Thymus (tissue), 11 donors: ENCODE measurements around the gene CSH2. TPM values are rescaled to one million over a fixed set of nuclear protein-coding genes. Genes with fewer than 3 reads are reported as not detected.

Experiments
- DNase-seq, 9 donors: peaks; one replicate each; pipeline ENCODE4 v3.0.0-alpha.2; 2013; ENCODE audit warnings: low spot score in 9 of 9, low read depth in 6 of 9, missing footprints in 1 of 9
- H3K27ac ChIP-seq, 2 donors: one replicate each; pipeline ENCODE4 v1.5.1; 2013; ENCODE audit warnings: control low read depth in 1 of 2, low read depth in 1 of 2, low read length in 1 of 2, mild to moderate bottlenecking in 1 of 2, moderate library complexity in 1 of 2
- H3K27me3 ChIP-seq, 2 donors: one replicate each; pipeline ENCODE4 v1.5.1; 2013; ENCODE audit warnings: low read length in 1 of 2; ENCODE audit not compliant: control insufficient read depth in 2 of 2, insufficient read depth in 1 of 2
- H3K36me3 ChIP-seq, 2 donors: one replicate each; pipeline ENCODE4 v1.5.1; 2013; ENCODE audit warnings: low read length in 1 of 2, mild to moderate bottlenecking in 1 of 2, moderate library complexity in 1 of 2; ENCODE audit not compliant: control insufficient read depth in 2 of 2, insufficient read depth in 2 of 2
- H3K4me1 ChIP-seq, 2 donors: one replicate each; pipeline ENCODE4 v1.5.1; 2013; ENCODE audit warnings: low read length in 2 of 2; ENCODE audit not compliant: control insufficient read depth in 2 of 2, insufficient read depth in 2 of 2
- H3K4me3 ChIP-seq, 2 donors: one replicate each; pipeline ENCODE4 v1.5.1; 2013; ENCODE audit warnings: low read length in 2 of 2, control low read depth in 1 of 2, mild to moderate bottlenecking in 1 of 2
- H3K9me3 ChIP-seq, 2 donors: one replicate each; pipeline ENCODE4 v1.5.1; 2013; ENCODE audit warnings: low read length in 1 of 2, mild to moderate bottlenecking in 1 of 2; ENCODE audit not compliant: control insufficient read depth in 2 of 2, insufficient read depth in 1 of 2
- WGBS: extraction: QIAGEN DNeasy Blood & Tissue Kit; methylation state at CpG from one replicate; pipeline ENCODE4 v1.1.7; 2013; 5-methylcytosine and 5-hydroxymethylcytosine counted together
- polyA plus RNA-seq: library from polyadenylated mRNA; stranded (reverse); fragments of 200-250 nt; gene quantifications from one replicate; pipeline ENCODE4 v1.2.3, GENCODE V29; 2013
- total RNA-seq: library from RNA; stranded (reverse); fragments of 120-200 nt; gene quantifications from one replicate; pipeline ENCODE4 v1.2.4, GENCODE V29; 2013
- donor health status: healthy.

Gene CSH2
- total and polyA plus RNA-seq, 2 donors = 1.0 to 11.2 TPM

DNA sequence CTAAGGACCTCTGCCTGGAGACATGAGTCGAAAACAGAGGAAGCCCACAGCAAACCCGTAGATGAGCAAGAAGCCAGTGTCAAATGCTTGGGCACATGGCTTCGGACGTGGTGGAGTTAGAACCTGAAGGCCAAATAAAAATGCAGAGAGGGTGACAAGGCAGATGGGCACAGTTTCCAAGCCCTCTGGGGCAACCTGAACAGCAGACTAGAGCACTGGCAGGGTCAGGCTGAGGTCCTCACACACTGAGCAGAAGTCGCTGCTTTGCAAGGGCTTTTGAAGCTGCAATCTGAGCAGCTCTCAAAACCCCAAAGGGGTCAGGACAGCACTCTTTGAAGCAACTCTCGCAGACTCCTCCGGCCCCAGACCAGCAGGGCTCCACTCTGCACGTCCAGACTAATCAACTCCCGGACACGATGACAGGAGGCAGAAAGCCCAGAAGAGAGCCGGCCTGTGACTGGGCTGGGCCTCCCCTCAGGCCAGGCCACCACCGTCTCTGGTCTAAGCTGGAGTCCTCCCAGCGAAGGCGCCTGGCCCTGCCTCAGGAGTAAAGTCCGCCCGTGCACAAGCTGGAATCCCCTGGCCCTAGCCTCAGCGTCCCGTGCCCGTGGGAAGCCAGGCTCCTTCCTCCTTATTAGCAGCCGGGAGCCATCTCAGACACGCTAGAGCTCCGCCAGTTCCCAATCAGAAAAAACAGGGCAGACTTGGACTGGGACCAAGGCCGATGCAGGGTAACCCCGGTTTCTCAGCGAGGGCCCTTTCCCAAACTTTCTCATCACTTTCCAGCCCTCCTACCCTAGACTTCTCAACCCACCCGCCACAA lies 31.9 kb downstream of the CSH2 start:
- peak in 1 of 9 donors; percentile 33 for DNase-seq
- peak overlapping the region; percentile 89 for H3K4me3 ChIP-seq
- WGBS = 13% methylated on average over 26 of the region's 26 CpGs
- no peaks in the 10 kb centered on the region for H3K27me3 ChIP-seq
- peaks cover 13 to 19% of the 10 kb centered on the region in 2 donors for H3K36me3 ChIP-seq
- H3K27ac ChIP-seq = peak overlapping the region; percentile 19 to 68
- H3K9me3 ChIP-seq = no peaks in the 10 kb centered on the region
- peaks cover 23 to 48% of the 10 kb centered on the region in 2 donors for H3K4me1 ChIP-seq

DNA sequence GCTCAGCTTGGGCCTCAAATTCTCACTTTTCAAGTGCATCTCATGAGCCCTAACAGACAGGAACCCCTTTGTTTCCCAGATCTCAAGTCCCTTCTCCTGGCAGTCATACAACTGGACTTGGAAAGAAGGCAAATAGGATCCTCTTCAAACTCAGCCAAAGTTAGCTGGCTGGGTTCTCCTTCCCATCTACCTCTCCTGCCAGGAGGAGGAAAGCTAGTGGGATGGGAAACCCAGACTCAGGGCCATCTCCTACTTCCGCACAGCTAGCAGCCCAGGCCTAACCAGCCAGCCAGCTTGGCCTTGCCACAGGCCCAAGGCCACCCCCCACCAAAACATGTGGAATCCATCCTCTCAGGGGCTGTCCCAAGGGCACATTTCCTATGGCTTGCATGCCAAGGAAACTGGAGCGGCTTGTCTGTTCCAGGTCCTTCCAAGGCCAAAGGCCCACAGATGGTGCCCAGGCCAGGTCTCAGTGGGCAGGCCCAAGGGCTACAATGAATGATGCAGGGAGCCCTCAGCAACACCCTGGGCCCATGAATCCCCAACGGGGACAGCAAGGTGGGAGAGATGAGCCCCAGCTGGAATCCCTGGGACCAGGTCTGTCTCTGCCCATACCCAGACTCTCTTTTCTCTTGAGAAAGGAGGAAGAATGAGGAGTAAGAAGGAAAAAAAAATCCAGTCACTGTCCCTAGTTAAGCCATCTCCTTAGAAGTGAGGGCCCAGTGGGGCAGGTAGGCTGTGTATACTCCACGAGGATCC lies 32.7 kb downstream of the CSH2 start:
- H3K4me1 ChIP-seq = peaks cover 23 to 48% of the 10 kb centered on the region in 2 donors

DNA sequence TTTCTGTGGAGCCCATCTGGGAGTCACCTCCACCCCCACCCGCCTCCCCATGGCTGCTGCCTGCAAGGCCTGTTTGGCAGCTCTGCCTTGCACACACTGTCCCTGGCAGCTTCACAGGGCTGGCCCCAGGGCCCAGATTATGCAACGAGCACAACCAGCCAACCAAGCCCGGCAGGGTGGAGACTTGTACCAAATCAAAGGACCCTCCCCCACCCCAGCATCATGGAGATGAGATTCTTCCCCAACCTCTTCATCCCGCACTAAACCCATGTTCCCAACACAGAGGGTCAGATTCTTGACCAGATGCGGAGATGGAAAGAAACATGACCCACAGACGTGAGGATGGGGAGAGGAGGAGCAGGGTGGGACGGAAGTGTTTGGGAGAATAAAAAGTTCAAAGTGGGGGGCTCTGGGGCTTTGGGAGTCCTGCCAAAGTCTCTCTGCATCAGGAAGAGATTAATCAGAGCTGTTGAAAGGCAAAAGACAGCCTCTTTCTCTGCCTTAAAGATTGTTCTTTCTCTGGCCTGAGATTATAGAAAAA lies 34.8 kb downstream of the CSH2 start:
- H3K36me3 ChIP-seq = peaks cover 33 to 47% of the 10 kb centered on the region in 2 donors
- no peaks in the 10 kb centered on the region for H3K27me3 ChIP-seq
- H3K27ac ChIP-seq = peak overlapping the region in 1 of 2 donors; percentile 59
- peaks cover 21 to 54% of the 10 kb centered on the region in 2 donors for H3K4me1 ChIP-seq
- H3K9me3 ChIP-seq = no peaks in the 10 kb centered on the region
- H3K4me3 ChIP-seq = no peak overlapping the region
- no peak for DNase-seq
- 85% methylated on average over 7 of the region's 7 CpGs for WGBS

More for the DNA sequence above, 32.7 kb downstream of the CSH2 start:
- no peaks in the 10 kb centered on the region for H3K27me3 ChIP-seq
- no peak for DNase-seq
- WGBS = 89% methylated on average over 4 of the region's 4 CpGs
- H3K4me3 ChIP-seq = peak overlapping the region; percentile 89
- peak overlapping the region in 1 of 2 donors; percentile 32 for H3K27ac ChIP-seq
- peaks cover 19 to 26% of the 10 kb centered on the region in 2 donors for H3K36me3 ChIP-seq
- no peaks in the 10 kb centered on the region for H3K9me3 ChIP-seq

DNA sequence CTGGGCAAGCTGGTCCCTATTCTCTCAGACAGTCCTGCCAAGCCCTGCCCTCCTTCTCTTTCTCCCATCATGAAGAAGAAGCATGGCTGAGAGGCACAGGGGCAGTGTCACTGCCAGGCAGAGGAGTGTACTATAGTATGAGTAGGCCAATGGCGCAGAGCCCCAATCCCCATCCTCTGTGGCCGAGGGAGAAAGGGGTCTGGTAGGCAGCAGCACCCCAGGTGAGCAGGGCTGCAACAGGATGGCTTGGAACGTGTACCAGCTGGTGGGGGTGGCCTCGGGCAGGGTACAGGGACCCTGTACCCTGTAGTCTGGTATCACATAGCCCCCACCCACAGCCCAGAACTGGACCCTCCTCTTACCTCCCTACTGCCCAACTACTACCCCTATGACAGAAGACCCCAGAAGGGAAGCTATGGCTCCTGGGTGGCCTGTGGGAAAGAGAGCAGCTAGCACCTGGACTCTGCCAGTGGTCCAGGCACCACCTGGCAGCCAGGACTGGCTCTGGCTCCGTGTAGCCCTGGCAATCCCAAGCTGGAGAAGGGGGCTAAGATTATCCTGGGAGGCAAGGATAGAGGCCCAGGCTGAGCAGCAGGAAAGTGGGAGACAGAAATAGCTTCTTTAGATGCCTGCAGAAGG lies 35.4 kb downstream of the CSH2 start:
- Histone ChIP-seq H3K27ac (no peak overlapping the region), H3K36me3 (peaks cover 40 to 53% of the 10 kb centered on the region in 2 donors), H3K4me3 (no peak overlapping the region), H3K4me1 (peaks cover 21 to 48% of the 10 kb centered on the region in 2 donors), H3K9me3 (no peaks in the 10 kb centered on the region), H3K27me3 (no peaks in the 10 kb centered on the region)
- no peak for DNase-seq
- 98% methylated on average over 5 of the region's 5 CpGs for WGBS

DNA sequence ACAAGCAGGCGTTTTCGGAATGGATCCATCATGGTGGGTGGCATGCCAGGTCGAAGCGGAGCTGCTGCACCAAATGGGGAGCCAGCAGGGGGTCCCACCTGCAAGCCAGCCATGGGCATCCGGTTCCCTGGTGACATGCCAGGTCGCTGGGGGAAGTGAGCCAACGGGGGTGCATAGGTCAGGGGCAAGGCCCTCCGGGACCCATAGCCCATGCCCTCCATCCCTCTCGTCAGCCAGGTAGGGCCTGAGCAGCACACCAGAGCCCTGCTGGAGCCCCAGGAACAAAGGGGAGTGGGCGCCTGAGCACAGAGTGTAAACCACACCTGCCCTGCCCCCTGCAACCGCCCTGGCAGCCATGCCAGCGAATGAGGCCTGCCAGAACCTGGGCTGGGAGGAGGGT lies 36.0 kb downstream of the CSH2 start:
- H3K4me1 ChIP-seq = peaks cover 21 to 48% of the 10 kb centered on the region in 2 donors
- no peak overlapping the region for H3K4me3 ChIP-seq
- DNase-seq = no peak
- peaks cover 46 to 59% of the 10 kb centered on the region in 2 donors for H3K36me3 ChIP-seq
- WGBS = 97% methylated on average over 12 of the region's 12 CpGs
- no peaks in the 10 kb centered on the region for H3K27me3 ChIP-seq
- no peaks in the 10 kb centered on the region for H3K9me3 ChIP-seq
- no peak overlapping the region for H3K27ac ChIP-seq

DNA sequence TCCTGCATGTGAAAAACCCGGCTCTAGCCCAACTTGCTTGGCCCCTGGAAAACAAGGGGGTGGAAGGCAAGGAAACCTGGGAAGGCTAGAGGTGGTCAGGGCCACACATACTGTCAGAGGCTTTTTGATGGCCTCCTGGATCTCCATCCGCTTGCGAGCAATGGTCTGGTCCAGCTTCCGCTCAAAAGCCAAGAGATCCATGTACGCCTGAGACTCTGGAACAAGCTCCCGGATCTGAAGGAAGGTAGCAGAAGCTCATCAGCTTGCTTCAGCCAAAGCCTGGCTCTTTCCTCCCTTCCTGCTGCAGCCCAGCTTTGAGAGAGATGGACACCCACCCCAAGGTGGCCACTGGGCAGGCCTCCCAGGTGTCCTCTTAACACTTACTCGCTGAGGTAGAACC lies 36.7 kb downstream of the CSH2 start:
- H3K36me3 ChIP-seq = peaks cover 52 to 66% of the 10 kb centered on the region in 2 donors
- WGBS = over 99% methylated on average over 7 of the region's 7 CpGs
- DNase-seq = no peak

DNA sequence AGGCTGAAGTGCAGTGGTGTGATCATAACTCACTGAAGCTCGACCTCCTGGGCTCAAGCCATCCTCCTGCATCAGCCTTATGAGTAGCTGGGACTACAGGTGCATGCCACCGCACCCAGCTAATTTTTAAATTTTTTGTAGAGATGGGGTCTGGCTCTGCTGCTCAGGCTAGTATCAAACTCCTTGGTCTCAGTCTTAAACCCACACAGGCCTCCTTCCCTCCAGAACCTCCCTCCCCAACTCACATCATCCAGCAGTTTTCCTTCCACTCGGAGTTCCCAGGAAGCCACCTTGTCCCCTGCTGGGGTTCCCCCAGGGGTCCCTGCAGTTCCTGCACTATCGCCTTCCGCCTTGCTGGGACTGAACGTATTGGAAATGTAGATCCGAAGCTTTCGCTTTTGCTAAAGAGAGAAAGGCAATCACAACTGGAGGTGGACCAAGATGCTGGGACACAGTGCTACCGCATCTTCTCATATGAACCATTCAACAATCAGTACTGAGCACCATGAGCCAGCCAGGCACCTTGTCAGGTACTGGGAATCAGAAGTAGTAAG lies 38.2 kb downstream of the CSH2 start:
- Histone ChIP-seq H3K36me3 (peaks cover 68 to 81% of the 10 kb centered on the region in 2 donors), H3K27ac (no peak overlapping the region), H3K9me3 (no peaks in the 10 kb centered on the region), H3K4me1 (peaks cover 9 to 42% of the 10 kb centered on the region in 2 donors), H3K27me3 (no peaks in the 10 kb centered on the region), H3K4me3 (no peak overlapping the region)
- DNase-seq = no peak
- 90% methylated on average over 9 of the region's 9 CpGs for WGBS

More for the DNA sequence above, 36.7 kb downstream of the CSH2 start:
- Histone ChIP-seq H3K27me3 (no peaks in the 10 kb centered on the region), H3K9me3 (no peaks in the 10 kb centered on the region), H3K4me3 (no peak overlapping the region), H3K27ac (no peak overlapping the region), H3K4me1 (peaks cover 21 to 48% of the 10 kb centered on the region in 2 donors)

DNA sequence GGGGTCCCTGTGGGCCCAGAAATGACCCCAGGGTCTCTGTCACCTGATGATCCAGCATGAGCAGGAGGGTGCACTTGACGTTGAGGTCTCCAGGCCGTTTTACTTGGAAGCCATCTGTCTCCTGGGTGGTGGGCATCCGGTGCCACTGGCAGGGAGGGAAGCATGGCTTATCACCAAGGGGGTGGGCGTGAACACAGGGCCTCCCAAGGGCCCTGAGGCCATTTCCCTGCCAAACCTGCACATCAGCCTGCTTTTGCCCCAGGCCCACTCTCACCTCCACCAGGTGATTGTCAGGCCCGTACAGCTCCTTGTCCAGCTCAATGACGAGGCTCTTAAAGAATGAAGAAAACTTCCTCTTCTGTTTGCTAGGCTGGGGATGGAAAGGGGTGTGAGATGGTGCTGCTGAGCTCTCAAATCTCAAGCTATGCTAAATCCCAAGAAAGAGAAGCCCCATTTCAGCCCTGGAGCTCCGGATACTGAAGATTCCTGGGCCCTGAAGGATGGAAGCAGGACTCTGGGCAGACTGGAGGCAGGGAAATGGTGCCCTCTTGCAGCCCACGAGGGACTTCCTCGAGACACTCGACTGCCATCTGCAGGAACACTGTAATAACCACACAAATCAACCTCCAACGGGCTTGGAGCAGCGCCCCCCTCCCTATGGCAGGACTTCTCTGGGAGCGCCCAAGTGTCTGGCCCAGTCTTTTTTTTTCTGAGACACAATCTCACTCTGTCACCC lies 38.9 kb downstream of the CSH2 start:
- WGBS = 47% methylated on average over 13 of the region's 13 CpGs
- Histone ChIP-seq H3K27ac (peak overlapping the region in 1 of 2 donors; percentile 24), H3K9me3 (no peaks in the 10 kb centered on the region), H3K4me3 (no peak overlapping the region), H3K36me3 (peaks cover 74 to 88% of the 10 kb centered on the region in 2 donors), H3K27me3 (no peaks in the 10 kb centered on the region), H3K4me1 (peaks cover 6 to 37% of the 10 kb centered on the region in 2 donors)
- peak in 5 of 9 donors; percentile 49 to 85 (median 64) for DNase-seq
